ENCODE data around the gene C5orf52.

Gene C5orf52

GRCh38 chr5:157640406-157641066, 30.8 kb upstream of the C5orf52 start:
- ChIA-PET CTCF (no interaction called here), POLR2A (no interaction called here)
- no peaks in the 10 kb centered on the region for H3K36me3 ChIP-seq (ENCODE audit: control insufficient read depth in 2 of 2, insufficient read depth in 1 of 2, low read length in 2 of 2)
- H3K4me3 ChIP-seq (ENCODE audit: low read depth, low read length): no peak overlapping the region
- H3K4me1 ChIP-seq (ENCODE audit: control insufficient read depth, insufficient read depth, low read length): no peaks in the 10 kb centered on the region
- H3K9me3 ChIP-seq (ENCODE audit: control insufficient read depth, insufficient read depth, low read depth, low read length): no peaks in the 10 kb centered on the region
- no peak overlapping the region for H3K27ac ChIP-seq (ENCODE audit: extremely low read depth, low read depth, low read length)
- no peak for TF ChIP-seq ZNF529 (tag by site-specific recombination; IDR thresholded peaks at IDR 0.05; ENCODE audit: insufficient replicate concordance)
- no peak for TF ChIP-seq ZNF624 (tag by site-specific recombination; IDR thresholded peaks at IDR 0.05)
- TF ChIP-seq ZNF701 (tag by site-specific recombination; IDR thresholded peaks at IDR 0.05): no peak
- no peak for TF ChIP-seq ZFP37 (tag by site-specific recombination; IDR thresholded peaks at IDR 0.05)
- no peak for TF ChIP-seq ZNF76 (tag by site-specific recombination; IDR thresholded peaks at IDR 0.05; ENCODE audit: borderline replicate concordance, low read depth)
- no peak for TF ChIP-seq ZNF184 (tag by site-specific recombination; IDR thresholded peaks at IDR 0.05)
- no peak for TF ChIP-seq ZNF449 (tag by site-specific recombination; IDR thresholded peaks at IDR 0.05)
- no peak for TF ChIP-seq ZNF169 (tag by site-specific recombination; IDR thresholded peaks at IDR 0.05)
- TF ChIP-seq ZFP41 (tag by site-specific recombination; IDR thresholded peaks at IDR 0.05; ENCODE audit: borderline replicate concordance): no peak
- TF ChIP-seq HIC1 (tag by site-specific recombination; IDR thresholded peaks at IDR 0.05): no peak
- no peak for TF ChIP-seq ZNF544 (tag by site-specific recombination; IDR thresholded peaks at IDR 0.05)

- TF ChIP-seq ZNF433 (tag by site-specific recombination; IDR thresholded peaks at IDR 0.05; ENCODE audit: low read depth) (no peak), ZNF121 (tag by site-specific recombination; IDR thresholded peaks at IDR 0.05) (no peak), ZNF280D (tag by site-specific recombination; IDR thresholded peaks at IDR 0.05) (no peak), ZNF292 (tag by site-specific recombination; IDR thresholded peaks at IDR 0.05; ENCODE audit: borderline replicate concordance, low read depth) (no peak), HOXD13 (CRISPR knock-in tag; IDR thresholded peaks at IDR 0.05; ENCODE audit: borderline replicate concordance) (no peak), ZFP3 (tag by site-specific recombination; IDR thresholded peaks at IDR 0.05; ENCODE audit: low read depth) (no peak), ZBTB17 (tag by site-specific recombination; IDR thresholded peaks at IDR 0.05) (no peak), PBX3 (CRISPR knock-in tag; IDR thresholded peaks at IDR 0.05) (no peak), GLI2 (tag by site-specific recombination; IDR thresholded peaks at IDR 0.05; ENCODE audit: borderline replicate concordance, low read depth) (no peak), ZBTB10 (tag by site-specific recombination; IDR thresholded peaks at IDR 0.05) (no peak)
- no peaks in the 10 kb centered on the region for H3K4me1 ChIP-seq (ENCODE audit: control insufficient read depth, insufficient read depth, low read length)
- POLR2A ChIA-PET: no interaction called here
- H3K9me3 ChIP-seq (ENCODE audit: control insufficient read depth, insufficient read depth, low read depth, low read length): no peaks in the 10 kb centered on the region
- H3K27ac ChIP-seq (ENCODE audit: extremely low read depth, low read depth, low read length): no peak overlapping the region
- no peaks in the 10 kb centered on the region for H3K36me3 ChIP-seq (ENCODE audit: control insufficient read depth in 2 of 2, insufficient read depth in 1 of 2, low read length in 2 of 2)
- no peak overlapping the region for H3K4me3 ChIP-seq (ENCODE audit: low read depth, low read length)
- CTCF ChIA-PET: interaction anchor here (0.7 kb wide), 1 partner anchor 121 kb away, joined by 3 read pairs; no protein-coding TSS in a partner anchor
Measured at GRCh38 chr5:157648275-157648990, 22.9 kb upstream of the C5orf52 start.

Measured in HEK293 (cell line).